Measurements from ENCODE around the gene ATXN1.

The ATXN1 gene

GRCh38 chr6:16437095-16437494 is 324.2 kb downstream of the ATXN1 start:
- Histone ChIP-seq H3K9me3 (ENCODE audit: insufficient read depth, low read length) (no peaks in the 10 kb centered on the region), H3K27me3 (ENCODE audit: low read length) (no peaks in the 10 kb centered on the region), H3F3A (ENCODE audit: insufficient read depth) (peaks cover 6% of the 10 kb centered on the region; the same call in 1 of the 2 replicates), H3K4me2 (ENCODE audit: low read depth, low read length, poor library complexity, severe bottlenecking) (no peak overlapping the region), H3K27ac (ENCODE audit: low read depth, low read length) (no peak overlapping the region), H3K36me3 (ENCODE audit: low read length) (no peaks in the 10 kb centered on the region), H3K4me3 (ENCODE audit: insufficient read depth, low read length, poor library complexity, severe bottlenecking) (no peak overlapping the region), H2AFZ (ENCODE audit: low read depth, low read length, severe bottlenecking) (no peak overlapping the region), H4K20me1 (ENCODE audit: low read depth, low read length) (no peaks in the 10 kb centered on the region), H3K9ac (ENCODE audit: low read length) (no peak overlapping the region), H3K79me2 (ENCODE audit: insufficient read depth, low read length) (no peaks in the 10 kb centered on the region), H3K9me2 (replicated peaks; ENCODE audit: insufficient read depth, low read length) (no peaks in the 10 kb centered on the region)
- no peak for TF ChIP-seq CTCF (IDR thresholded peaks at IDR 0.05; ENCODE audit: insufficient read depth, low read length, poor library complexity, severe bottlenecking)
- no peak for TF ChIP-seq EZH2phosphoT487 (conservative IDR thresholded peaks at IDR 0.05; ENCODE audit: low read length)

- H3K36me3 ChIP-seq (ENCODE audit: low read length) = no peaks in the 10 kb centered on the region
- H3K9me3 ChIP-seq (ENCODE audit: insufficient read depth, low read length) = no peaks in the 10 kb centered on the region
- no peak overlapping the region for H3K4me3 ChIP-seq (ENCODE audit: insufficient read depth, low read length, poor library complexity, severe bottlenecking)
- H3F3A ChIP-seq (ENCODE audit: insufficient read depth) = peaks cover 6% of the 10 kb centered on the region; the same call in 1 of the 2 replicates
- no peak overlapping the region for H3K27ac ChIP-seq (ENCODE audit: low read depth, low read length)
- H2AFZ ChIP-seq (ENCODE audit: low read depth, low read length, severe bottlenecking) = no peak overlapping the region
- H4K20me1 ChIP-seq (ENCODE audit: low read depth, low read length) = no peaks in the 10 kb centered on the region
- no peak overlapping the region for H3K9ac ChIP-seq (ENCODE audit: low read length)
- TF ChIP-seq EZH2phosphoT487 (conservative IDR thresholded peaks at IDR 0.05; ENCODE audit: low read length) = no peak
- TF ChIP-seq CTCF (IDR thresholded peaks at IDR 0.05; ENCODE audit: insufficient read depth, low read length, poor library complexity, severe bottlenecking) = no peak
- H3K9me2 ChIP-seq (replicated peaks; ENCODE audit: insufficient read depth, low read length) = no peaks in the 10 kb centered on the region
- H3K79me2 ChIP-seq (ENCODE audit: insufficient read depth, low read length) = no peaks in the 10 kb centered on the region
- no peaks in the 10 kb centered on the region for H3K27me3 ChIP-seq (ENCODE audit: low read length)
- H3K4me2 ChIP-seq (ENCODE audit: low read depth, low read length, poor library complexity, severe bottlenecking) = no peak overlapping the region
Measured at GRCh38 chr6:16436550-16436949, 324.7 kb downstream of the ATXN1 start.

- Histone ChIP-seq H3K9me2 (replicated peaks; ENCODE audit: insufficient read depth, low read length) (no peaks in the 10 kb centered on the region), H3K9ac (ENCODE audit: low read length) (no peak overlapping the region), H3K36me3 (ENCODE audit: low read length) (no peaks in the 10 kb centered on the region), H2AFZ (ENCODE audit: low read depth, low read length, severe bottlenecking) (peak overlapping the region; percentile 5), H3K27me3 (ENCODE audit: low read length) (no peaks in the 10 kb centered on the region), H3K4me2 (ENCODE audit: low read depth, low read length, poor library complexity, severe bottlenecking) (no peak overlapping the region), H3F3A (ENCODE audit: insufficient read depth) (peaks cover 6% of the 10 kb centered on the region; the same call in 1 of the 2 replicates), H3K9me3 (ENCODE audit: insufficient read depth, low read length) (no peaks in the 10 kb centered on the region), H3K79me2 (ENCODE audit: insufficient read depth, low read length) (no peaks in the 10 kb centered on the region), H3K27ac (ENCODE audit: low read depth, low read length) (no peak overlapping the region), H4K20me1 (ENCODE audit: low read depth, low read length) (no peaks in the 10 kb centered on the region), H3K4me3 (ENCODE audit: insufficient read depth, low read length, poor library complexity, severe bottlenecking) (no peak overlapping the region)
- TF ChIP-seq CTCF (IDR thresholded peaks at IDR 0.05; ENCODE audit: insufficient read depth, low read length, poor library complexity, severe bottlenecking) (no peak), EZH2phosphoT487 (conservative IDR thresholded peaks at IDR 0.05; ENCODE audit: low read length) (no peak)
Measured at GRCh38 chr6:16434885-16435284, 326.4 kb downstream of the ATXN1 start.
